GM12874 (cell line): ENCODE results near the gene MTR.

Experiments
- TF ChIP-seq, protein P1 (sequence below): IDR thresholded peaks from 2 replicates; pipeline ENCODE4 v1.5.1; 2011; ENCODE audit warnings: low read depth, mild to moderate bottlenecking, control low read depth, low read length, moderate library complexity; ENCODE audit not compliant: insufficient read depth

MTR gene

DNA sequence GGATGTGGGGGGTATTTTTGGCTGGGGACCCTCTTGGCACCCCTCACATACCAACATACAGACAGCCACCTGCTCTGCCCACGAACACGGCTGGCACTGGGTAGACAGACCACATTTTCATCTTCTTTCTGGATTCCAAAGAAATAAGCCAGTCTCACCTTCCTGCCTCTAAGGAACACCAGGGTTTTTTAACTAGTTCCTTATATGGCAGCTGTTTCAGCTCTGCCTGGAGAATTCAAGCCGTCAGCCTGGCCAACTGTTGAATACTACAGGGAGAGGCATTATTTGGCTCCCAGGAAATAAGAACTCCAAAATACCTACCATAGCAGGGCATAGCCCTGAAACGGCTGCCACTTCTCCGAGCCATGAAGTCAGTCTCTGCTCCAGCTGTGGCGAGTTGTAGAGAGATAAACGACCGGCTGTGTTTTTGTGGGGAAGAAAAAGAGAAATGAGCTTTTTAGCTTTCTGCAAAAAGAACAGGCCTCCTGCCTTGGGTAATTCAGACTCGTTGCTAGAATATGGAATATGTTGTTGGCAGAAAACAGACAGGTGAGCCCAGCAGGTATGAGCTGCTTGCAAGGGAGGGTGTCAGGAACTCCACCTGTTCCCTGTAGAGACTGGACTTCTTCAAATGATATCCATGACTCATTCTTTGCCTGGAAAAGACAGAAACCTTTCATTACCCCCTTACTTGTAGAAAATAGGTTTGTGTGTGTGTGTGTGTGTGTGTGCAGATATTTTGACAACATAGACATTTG, 157.3 kb downstream of the MTR start:
- TF ChIP-seq, protein P1, sequence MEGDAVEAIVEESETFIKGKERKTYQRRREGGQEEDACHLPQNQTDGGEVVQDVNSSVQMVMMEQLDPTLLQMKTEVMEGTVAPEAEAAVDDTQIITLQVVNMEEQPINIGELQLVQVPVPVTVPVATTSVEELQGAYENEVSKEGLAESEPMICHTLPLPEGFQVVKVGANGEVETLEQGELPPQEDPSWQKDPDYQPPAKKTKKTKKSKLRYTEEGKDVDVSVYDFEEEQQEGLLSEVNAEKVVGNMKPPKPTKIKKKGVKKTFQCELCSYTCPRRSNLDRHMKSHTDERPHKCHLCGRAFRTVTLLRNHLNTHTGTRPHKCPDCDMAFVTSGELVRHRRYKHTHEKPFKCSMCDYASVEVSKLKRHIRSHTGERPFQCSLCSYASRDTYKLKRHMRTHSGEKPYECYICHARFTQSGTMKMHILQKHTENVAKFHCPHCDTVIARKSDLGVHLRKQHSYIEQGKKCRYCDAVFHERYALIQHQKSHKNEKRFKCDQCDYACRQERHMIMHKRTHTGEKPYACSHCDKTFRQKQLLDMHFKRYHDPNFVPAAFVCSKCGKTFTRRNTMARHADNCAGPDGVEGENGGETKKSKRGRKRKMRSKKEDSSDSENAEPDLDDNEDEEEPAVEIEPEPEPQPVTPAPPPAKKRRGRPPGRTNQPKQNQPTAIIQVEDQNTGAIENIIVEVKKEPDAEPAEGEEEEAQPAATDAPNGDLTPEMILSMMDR = no peak

- TF ChIP-seq, protein P1 = no peak
Observed at GRCh38 chr1:236953151-236953700, 158.1 kb downstream of the MTR start.
